ENCODE data around the gene SLC32A1.

The SLC32A1 gene

GRCh38 chr20:38774167-38774566 is 49.9 kb downstream of the SLC32A1 start:
- no peak for TF ChIP-seq CTCF (conservative IDR thresholded peaks at IDR 0.05; ENCODE audit: low read length)
- Histone ChIP-seq H3K4me2 (ENCODE audit: low read depth, low read length, poor library complexity, severe bottlenecking) (no peak overlapping the region), H3K36me3 (ENCODE audit: insufficient read depth, low read length) (peaks cover 31% of the 10 kb centered on the region)

DNA sequence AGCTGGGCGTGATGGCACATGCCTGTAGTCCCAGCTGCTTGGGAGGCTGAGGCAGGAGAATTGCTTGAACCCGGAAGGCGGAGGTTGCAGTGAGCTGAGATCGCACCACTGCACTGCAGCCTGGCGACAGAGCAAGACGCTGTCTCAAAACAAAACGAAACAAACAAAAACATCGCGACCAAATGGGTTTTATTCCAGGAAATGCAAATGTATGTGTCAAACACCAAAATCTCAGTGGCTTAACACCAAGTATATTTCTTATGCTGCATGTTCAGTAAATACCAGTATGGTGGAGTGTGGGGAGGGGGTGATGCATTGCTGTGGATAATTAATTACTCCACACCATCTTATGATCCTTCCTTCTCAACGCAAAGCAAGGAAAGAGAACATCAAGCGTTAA is 52.1 kb downstream of the SLC32A1 start:
- no peaks in the 10 kb centered on the region for H3F3A ChIP-seq (ENCODE audit: low read depth)
- no peak for TF ChIP-seq CTCF (conservative IDR thresholded peaks at IDR 0.05; ENCODE audit: low read length)
- no peak for TF ChIP-seq EZH2phosphoT487 (IDR thresholded peaks at IDR 0.05; ENCODE audit: borderline replicate concordance)
- H3K9me3 ChIP-seq (ENCODE audit: insufficient read depth, low read depth, low read length), result no peaks in the 10 kb centered on the region
- no peak overlapping the region for H3K9ac ChIP-seq (ENCODE audit: low read depth, low read length, poor library complexity, severe bottlenecking)
- no peaks in the 10 kb centered on the region for H3K79me2 ChIP-seq (ENCODE audit: insufficient read depth, low read length)
- H3K9me2 ChIP-seq (replicated peaks; ENCODE audit: low read depth, low read length), result no peaks in the 10 kb centered on the region
- H3K27me3 ChIP-seq (ENCODE audit: insufficient read depth, low read length, poor library complexity, severe bottlenecking), result no peaks in the 10 kb centered on the region
- H3K4me1 ChIP-seq (ENCODE audit: insufficient read depth, low read length, poor library complexity, severe bottlenecking), result no peaks in the 10 kb centered on the region
- no peaks in the 10 kb centered on the region for H4K20me1 ChIP-seq (ENCODE audit: insufficient read depth, low read length, poor library complexity, severe bottlenecking)
- peaks cover 27% of the 10 kb centered on the region for H3K36me3 ChIP-seq (ENCODE audit: insufficient read depth, low read length)
- H3K4me3 ChIP-seq (ENCODE audit: low read length, poor library complexity, severe bottlenecking), result no peak overlapping the region
- no peak overlapping the region for H2AFZ ChIP-seq (ENCODE audit: low read length)
- H3K4me2 ChIP-seq (ENCODE audit: low read depth, low read length, poor library complexity, severe bottlenecking), result no peak overlapping the region

More at GRCh38 chr20:38774167-38774566, 49.9 kb downstream of the SLC32A1 start:
- no peaks in the 10 kb centered on the region for H3K27me3 ChIP-seq (ENCODE audit: insufficient read depth, low read length, poor library complexity, severe bottlenecking)
- H2AFZ ChIP-seq (ENCODE audit: low read length), result no peak overlapping the region
- H3K4me1 ChIP-seq (ENCODE audit: insufficient read depth, low read length, poor library complexity, severe bottlenecking), result no peaks in the 10 kb centered on the region
- no peak overlapping the region for H3K4me3 ChIP-seq (ENCODE audit: low read length, poor library complexity, severe bottlenecking)
- H3K79me2 ChIP-seq (ENCODE audit: insufficient read depth, low read length), result no peaks in the 10 kb centered on the region
- H3K9me3 ChIP-seq (ENCODE audit: insufficient read depth, low read depth, low read length), result no peaks in the 10 kb centered on the region
- H3F3A ChIP-seq (ENCODE audit: low read depth), result no peaks in the 10 kb centered on the region
- no peak overlapping the region for H3K9ac ChIP-seq (ENCODE audit: low read depth, low read length, poor library complexity, severe bottlenecking)
- no peaks in the 10 kb centered on the region for H3K9me2 ChIP-seq (replicated peaks; ENCODE audit: low read depth, low read length)
- H4K20me1 ChIP-seq (ENCODE audit: insufficient read depth, low read length, poor library complexity, severe bottlenecking), result no peaks in the 10 kb centered on the region
